ENCODE data around the gene CACNA1F.

The CACNA1F gene

GRCh38 chrX:49269010-49269766 lies 36.0 kb upstream of the CACNA1F start:
- Mint-ChIP-seq H3K4me3 (peak overlapping the region; percentile 93), H3K27ac (peak overlapping the region; percentile 100), H3K27me3 (ENCODE audit: low read depth, poor library complexity) (no peaks in the 10 kb centered on the region), H3K9me3 (peaks cover 52% of the 10 kb centered on the region), H3K4me1 (peaks cover 68% of the 10 kb centered on the region), H3K36me3 (ENCODE audit: low read depth) (peaks cover 7% of the 10 kb centered on the region)
- DNase-seq: peak; percentile 88
- TF ChIP-seq CTCF (IDR thresholded peaks at IDR 0.05): no peak

- Mint-ChIP-seq H3K4me3 (peak overlapping the region; percentile 93), H3K36me3 (ENCODE audit: low read depth) (peaks cover 7% of the 10 kb centered on the region)
Measured at GRCh38 chrX:49268702-49269009, 35.5 kb upstream of the CACNA1F start.

GRCh38 chrX:49266523-49267445 lies 33.6 kb upstream of the CACNA1F start:
- Mint-ChIP-seq H3K4me1 (peaks cover 58% of the 10 kb centered on the region), H3K36me3 (ENCODE audit: low read depth) (peaks cover 7% of the 10 kb centered on the region), H3K9me3 (peaks cover 69% of the 10 kb centered on the region), H3K27ac (peak overlapping the region; percentile 26), H3K4me3 (peak overlapping the region; percentile 72), H3K27me3 (ENCODE audit: low read depth, poor library complexity) (peaks cover 4% of the 10 kb centered on the region)
- TF ChIP-seq CTCF (IDR thresholded peaks at IDR 0.05): no peak
- DNase-seq: peak; percentile 10

More at GRCh38 chrX:49268702-49269009, 35.5 kb upstream of the CACNA1F start:
- Mint-ChIP-seq H3K27ac (peak overlapping the region; percentile 100), H3K9me3 (peaks cover 57% of the 10 kb centered on the region), H3K4me1 (peaks cover 74% of the 10 kb centered on the region), H3K27me3 (ENCODE audit: low read depth, poor library complexity) (no peaks in the 10 kb centered on the region)
- DNase-seq: no peak
- no peak for TF ChIP-seq CTCF (IDR thresholded peaks at IDR 0.05)

GRCh38 chrX:49264460-49264859 lies 31.3 kb upstream of the CACNA1F start, which contains the start of gene FOXP3:
TSS of gene FOXP3 (minus strand) at chrX:49264710. CDS start at chrX:49258505, 6,205 bp downstream.
- Mint-ChIP-seq H3K27me3 (ENCODE audit: low read depth, poor library complexity) (peaks cover 4% of the 10 kb centered on the region), H3K4me1 (peaks cover 52% of the 10 kb centered on the region), H3K9me3 (peaks cover 73% of the 10 kb centered on the region), H3K36me3 (ENCODE audit: low read depth) (no peaks in the 10 kb centered on the region), H3K4me3 (peak within 1 kb of the TSS; percentile 5), H3K27ac (no peak within 1 kb of the TSS)
- no peak for TF ChIP-seq CTCF (IDR thresholded peaks at IDR 0.05)
- DNase-seq: no peak

- no peaks in the 10 kb centered on the region for H3K36me3 Mint-ChIP-seq (ENCODE audit: low read depth)
- no peak overlapping the region for H3K27ac Mint-ChIP-seq
- no peak overlapping the region for H3K4me3 Mint-ChIP-seq
- no peak for TF ChIP-seq CTCF (IDR thresholded peaks at IDR 0.05)
- H3K4me1 Mint-ChIP-seq: peaks cover 48% of the 10 kb centered on the region
- peaks cover 75% of the 10 kb centered on the region for H3K9me3 Mint-ChIP-seq
- peaks cover 4% of the 10 kb centered on the region for H3K27me3 Mint-ChIP-seq (ENCODE audit: low read depth, poor library complexity)
- no peak for DNase-seq
Measured at GRCh38 chrX:49263631-49264030, 30.5 kb upstream of the CACNA1F start.

Data from nephron progenitor cell (in vitro differentiated cells).